IPS DF 4.7 (cell line): Measurements from ENCODE around the gene ELP2.
"Not testable (repeated sequence)": the region's sequence is repeated elsewhere in the genome, so short reads cannot be mapped to it uniquely, and the experiment has no call there.

Experiments
- DNase-seq: peaks from one replicate; pipeline ENCODE4 v3.0.0-alpha.2; 2013; ENCODE audit warnings: low spot score; ENCODE audit errors: extremely low read depth

Gene ELP2

GRCh38 chr18:36187826-36188721, 58.4 kb downstream of the ELP2 start:
- no peak for DNase-seq

- DNase-seq = no peak
Observed at GRCh38 chr18:36188916-36189315, 59.2 kb downstream of the ELP2 start.

- DNase-seq = no peak
Observed at GRCh38 chr18:36189486-36189885, 59.8 kb downstream of the ELP2 start.

GRCh38 chr18:36191286-36191685, 61.6 kb downstream of the ELP2 start:
- DNase-seq = no peak

DNA sequence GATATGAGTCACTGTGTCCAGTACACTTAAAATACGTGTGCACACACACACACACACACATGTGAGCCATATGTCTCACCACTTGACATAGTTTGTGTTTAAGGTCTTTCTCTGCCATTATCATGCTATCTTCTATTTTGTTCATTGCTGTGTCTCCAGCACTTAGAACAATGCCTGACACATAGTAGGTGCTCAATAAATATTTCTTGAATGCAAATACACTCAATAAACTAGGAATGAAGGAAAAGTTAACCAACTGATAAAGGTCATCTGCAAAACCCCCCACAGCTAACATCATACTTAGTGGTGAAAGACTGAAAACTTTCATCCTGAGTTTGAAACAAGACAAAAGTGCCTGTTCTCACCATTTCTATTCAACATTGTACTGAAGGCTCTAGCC, 62.0 kb downstream of the ELP2 start:
- no peak for DNase-seq

DNA sequence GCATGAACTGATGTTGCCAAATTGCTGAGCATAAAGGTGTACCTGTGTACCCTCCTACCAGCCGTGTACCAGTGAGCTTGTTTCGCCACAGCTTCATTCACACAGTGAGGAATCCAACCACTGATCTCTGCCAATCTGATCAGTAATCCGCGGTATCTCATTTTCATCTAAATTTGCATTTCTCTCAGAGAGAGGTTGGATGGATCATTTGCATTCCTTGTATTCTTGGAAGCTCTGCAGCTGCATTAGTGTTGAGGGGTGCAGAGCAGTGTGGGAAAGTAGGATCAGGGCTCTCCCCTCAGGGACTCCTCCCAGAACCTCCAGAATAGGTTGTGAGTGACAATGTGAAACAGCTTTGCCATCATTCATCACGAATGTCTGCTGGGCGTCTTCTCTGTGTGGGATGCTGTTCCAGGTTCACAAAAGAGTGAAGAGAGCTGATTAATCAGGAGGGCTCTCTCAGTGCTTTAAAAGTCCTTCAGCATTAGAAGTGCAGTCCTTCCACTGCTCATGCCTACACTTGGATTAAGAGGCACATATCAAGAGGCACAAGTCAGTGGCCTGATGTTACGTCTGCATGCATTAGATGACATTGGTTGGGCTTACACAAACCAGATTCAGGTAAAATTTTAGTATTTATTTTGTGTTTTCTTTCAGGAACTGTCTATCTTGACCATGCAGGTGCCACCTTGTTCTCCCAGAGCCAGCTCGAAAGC, 65.1 kb downstream of the ELP2 start:
- no peak for DNase-seq

DNA sequence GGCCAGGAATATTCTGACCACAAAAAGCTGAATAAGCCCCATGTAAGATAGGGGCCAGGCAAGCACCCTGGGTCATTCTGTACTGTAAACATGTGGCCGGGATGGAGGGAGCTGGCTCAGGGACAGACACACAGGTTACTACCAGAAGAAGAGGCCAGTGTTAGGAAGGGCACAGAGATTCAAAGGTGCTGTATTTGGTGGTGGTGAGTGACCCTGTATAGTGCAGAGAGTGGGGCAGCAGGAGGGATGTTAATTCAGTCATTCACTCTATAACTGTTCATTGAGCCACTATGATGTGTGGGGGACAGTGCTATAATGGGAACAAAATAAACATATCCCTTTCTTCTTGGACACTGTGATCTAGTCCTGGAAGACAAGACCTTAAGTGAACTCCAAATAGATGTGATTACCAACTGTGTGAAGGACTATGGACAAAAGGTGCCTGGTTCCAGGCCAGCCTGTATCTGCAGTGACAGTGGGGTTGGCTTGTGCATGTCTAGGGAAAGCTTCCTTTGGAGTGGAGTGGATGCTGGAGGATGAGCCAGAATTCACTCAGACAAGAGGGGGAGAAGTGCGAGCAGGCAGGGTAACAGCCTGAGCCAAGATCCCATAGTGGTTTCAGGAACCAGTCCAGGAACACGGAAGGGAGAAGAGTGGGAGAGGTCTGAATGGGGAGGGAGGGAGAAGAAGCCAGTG, 65.9 kb downstream of the ELP2 start:
- no peak for DNase-seq

DNA sequence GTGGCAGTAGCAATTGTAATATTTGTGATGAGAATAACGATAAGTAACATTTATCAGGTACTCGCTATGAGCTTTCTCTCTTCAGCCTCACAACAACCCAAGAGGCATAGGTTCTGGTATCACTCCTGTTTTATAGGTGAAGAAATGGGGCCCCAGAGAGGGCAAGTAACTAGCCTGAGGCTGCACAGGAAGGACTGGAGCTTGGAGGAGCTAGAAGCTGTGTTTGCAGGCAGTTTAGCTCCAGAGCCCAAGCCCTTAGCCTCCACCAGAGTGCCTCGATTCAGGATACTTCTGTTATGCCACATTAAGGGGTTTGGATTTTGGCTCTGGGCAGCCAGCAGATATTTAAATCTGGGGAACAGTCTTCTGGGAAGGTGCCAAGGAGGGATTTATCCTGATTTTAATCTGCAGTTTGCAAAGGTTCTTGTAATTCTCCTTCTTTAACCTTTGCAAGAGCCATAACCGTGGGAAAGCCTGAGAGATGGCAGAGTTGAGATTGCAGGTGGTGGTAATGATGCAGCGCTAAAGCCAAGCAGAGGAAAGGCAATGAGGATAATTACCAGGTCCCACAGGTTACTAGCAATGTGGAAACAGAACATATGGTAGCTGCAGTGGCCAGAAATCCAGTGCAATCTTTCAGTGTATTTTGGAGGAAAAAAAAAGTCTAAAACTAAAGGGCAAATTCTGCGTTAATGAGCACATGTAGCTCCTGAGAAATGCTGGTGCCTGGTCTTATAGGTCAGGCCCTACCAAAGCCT, 66.7 kb downstream of the ELP2 start:
- DNase-seq = no peak

DNA sequence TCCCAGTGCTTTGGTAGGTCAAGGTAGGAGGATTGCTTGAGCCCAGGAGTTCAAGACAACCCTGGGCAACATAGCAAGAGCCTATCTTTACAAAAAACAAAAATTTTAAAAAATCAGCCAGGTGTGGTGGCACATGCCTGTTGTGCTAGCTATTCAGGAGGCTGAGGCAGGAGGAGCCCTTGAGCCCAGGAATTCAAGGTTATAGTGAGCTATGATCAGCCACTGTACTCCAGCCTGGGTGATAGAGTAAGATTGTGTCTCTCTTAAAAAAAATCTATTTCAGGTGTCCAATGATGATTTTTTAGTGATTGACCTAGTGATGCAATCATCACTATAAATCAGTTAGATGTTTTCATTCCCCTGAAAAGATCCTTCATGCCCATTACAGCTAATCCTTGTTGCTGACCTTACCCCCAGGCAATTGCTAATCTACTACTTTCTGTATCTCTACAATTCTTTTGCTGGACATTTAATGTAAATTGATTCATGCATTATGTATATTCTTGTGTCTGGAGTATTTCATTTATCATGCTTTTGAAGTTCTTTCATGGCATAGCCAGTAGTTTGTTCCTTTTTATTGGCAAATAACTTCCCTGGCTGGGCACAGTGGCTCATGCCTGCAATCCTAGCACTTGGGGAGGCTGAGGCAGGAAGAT, 67.9 kb downstream of the ELP2 start:
- no peak for DNase-seq

DNA sequence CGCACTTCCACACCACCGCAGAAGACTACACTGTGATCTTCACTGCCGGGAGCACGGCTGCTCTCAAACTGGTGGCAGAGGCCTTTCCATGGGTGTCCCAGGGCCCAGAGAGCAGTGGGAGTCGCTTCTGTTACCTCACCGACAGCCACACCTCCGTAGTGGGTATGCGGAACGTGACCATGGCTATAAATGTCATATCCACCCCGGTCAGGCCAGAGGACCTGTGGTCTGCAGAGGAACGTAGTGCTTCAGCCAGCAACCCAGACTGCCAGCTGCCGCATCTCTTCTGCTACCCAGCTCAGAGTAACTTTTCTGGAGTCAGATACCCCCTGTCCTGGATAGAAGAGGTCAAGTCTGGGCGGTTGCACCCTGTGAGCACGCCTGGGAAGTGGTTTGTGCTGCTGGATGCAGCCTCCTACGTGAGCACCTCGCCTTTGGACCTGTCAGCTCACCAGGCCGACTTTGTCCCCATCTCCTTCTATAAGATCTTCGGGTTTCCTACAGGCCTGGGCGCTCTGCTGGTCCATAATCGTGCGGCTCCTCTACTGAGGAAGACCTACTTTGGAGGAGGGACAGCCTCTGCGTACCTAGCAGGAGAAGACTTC, 70.1 kb downstream of the ELP2 start:
- no peak for DNase-seq

DNA sequence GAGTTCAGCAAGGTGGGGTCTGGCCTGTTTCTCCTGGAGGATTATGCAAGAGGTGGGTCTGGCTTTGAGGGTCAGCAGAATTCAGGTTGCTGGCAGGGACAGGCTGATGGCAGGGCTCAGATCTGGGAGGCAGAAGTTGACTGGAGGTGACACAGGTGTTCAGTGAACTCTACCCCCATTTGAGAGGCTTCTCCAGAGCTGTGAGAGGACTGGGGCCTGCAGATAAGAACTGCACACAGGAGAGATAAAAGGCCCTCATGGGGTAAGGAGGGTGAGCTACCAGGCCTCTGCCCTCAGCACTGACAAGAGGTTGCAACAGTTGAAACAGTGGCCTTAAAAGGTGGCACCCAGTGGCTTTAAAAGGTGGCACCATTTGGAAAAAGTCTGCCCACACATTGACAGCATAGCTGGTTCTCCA, 70.7 kb downstream of the ELP2 start:
- no peak for DNase-seq

DNA sequence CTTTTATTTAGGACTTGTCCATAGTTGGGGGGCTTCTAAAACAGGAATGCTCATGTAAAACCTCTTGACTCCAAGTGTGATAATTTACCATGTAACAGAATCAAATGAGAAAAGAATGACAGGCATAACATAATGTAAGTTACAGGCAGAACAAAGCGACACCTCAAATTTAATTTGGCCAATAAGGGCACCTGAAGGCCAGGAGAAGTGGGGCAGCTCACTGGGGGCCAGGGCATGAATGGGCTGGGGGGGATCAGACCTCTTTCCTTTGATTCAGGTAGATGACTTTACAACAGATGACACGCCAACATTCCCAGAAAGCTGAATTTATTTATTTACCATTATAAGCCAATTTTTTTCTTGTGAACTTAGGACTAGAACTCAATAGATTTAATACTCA, 72.1 kb downstream of the ELP2 start:
- no peak for DNase-seq

- no peak for DNase-seq
Observed at GRCh38 chr18:36203360-36203895, 73.7 kb downstream of the ELP2 start.

DNA sequence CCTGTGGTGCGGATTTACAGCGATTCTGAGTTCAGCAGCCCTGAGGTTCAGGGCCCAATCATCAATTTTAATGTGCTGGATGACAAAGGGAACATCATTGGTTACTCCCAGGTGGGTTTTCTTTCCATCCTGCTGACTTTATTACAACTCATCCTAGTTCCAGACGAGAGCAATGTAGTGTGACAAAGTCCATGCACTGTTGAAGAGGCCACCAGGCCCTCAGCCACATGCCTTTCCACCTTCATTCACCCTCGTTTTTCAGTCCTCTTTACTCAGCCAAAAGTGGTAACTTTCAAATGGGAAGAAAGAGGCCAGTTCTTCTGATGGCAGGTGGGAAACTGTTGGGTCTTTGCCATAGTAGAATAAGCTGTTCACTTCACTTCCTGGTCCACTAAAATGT, 75.5 kb downstream of the ELP2 start:
- no peak for DNase-seq

GRCh38 chr18:36207303-36207702, 77.6 kb downstream of the ELP2 start:
- DNase-seq = no peak

GRCh38 chr18:36207969-36208368, 78.3 kb downstream of the ELP2 start:
- not testable (repeated sequence) for DNase-seq

DNA sequence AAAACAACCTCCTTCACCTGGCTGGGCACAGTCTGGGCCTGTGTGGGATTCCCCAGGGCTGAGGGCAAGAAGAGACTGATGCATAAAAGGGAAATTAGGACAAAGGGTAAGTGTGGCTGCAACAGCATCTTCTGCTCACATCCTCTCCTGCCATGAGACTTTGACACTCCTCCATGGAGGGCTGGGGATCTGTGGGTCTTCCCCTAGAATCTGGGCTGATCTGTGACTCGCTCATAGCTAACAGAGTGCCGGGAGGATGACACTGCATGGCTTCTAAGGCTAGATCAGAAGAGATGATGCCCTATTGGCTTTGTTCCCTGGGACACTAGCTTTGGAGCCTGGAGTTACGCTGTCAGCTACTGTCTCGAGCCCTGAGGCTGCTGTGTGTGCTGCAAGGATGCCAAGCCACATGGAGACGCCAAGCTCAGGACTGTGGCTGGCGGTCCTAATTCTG, 81.9 kb downstream of the ELP2 start:
- no peak for DNase-seq

DNA sequence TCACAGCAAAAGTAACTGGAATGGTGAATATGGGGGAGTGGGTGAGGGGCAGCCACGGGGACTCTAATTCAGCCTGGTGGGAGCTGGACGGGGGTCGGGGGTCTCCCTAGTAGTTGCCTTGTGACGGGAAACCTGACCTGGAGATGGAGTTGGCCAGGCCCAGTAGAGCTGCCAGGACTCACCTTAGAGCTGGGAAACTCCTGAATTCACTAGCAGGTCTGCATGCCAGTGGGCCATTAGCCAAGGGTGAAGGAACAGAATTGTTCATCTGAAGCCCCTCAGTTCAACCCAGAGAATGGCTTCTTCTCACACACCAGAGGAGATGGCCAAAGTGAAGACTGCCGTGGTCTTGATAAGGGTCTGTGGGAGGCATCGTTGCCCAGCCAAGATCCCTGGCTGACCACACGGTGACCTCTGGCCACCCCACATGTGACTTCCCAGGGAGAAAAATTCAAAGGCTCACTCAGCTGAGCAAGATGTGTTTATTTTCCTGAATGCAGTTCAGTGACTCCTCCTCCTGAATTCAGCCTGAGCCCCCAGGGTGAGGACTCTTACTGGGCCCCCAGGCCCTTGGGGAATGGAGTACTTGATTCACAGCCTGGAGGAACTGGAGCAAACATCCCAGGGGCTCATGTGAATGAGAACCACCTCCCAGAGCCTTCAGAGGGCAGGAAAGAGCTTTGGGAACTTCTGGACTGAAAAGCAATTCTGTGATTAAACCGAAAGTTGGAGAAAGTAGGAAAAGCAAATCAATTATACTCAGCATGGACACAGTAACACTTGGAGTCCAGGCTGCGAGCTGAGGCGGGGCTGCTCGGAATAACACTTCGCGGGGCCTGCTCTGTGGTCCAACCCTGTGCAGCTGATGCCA, 82.8 kb downstream of the ELP2 start:
- no peak for DNase-seq

DNA sequence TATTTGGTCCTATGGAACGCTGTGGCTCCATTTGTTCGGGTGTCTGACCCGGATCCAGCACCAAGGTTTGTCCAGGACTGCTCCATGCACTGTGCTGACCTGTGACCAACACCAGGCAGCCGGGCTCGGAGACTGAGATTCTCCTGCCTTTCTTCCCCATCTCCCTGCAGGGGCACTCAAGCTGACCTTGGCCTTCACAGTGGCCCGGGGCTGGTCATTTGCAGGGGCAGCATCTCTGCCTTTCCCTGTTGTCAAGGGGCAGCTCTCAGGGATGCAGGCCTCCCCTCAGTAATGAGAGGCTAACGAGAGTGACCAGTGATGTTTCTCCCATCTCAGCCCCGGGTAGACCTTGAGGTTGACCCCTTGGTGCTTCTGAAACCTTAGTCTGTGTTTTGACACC, 85.1 kb downstream of the ELP2 start:
- DNase-seq = no peak
